ENCODE data around the gene NEUROG3.
A peak's percentile ranks its signal among the peaks of the same experiment; 100 is the strongest.

NEUROG3 gene, protein sequence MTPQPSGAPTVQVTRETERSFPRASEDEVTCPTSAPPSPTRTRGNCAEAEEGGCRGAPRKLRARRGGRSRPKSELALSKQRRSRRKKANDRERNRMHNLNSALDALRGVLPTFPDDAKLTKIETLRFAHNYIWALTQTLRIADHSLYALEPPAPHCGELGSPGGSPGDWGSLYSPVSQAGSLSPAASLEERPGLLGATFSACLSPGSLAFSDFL

DNA sequence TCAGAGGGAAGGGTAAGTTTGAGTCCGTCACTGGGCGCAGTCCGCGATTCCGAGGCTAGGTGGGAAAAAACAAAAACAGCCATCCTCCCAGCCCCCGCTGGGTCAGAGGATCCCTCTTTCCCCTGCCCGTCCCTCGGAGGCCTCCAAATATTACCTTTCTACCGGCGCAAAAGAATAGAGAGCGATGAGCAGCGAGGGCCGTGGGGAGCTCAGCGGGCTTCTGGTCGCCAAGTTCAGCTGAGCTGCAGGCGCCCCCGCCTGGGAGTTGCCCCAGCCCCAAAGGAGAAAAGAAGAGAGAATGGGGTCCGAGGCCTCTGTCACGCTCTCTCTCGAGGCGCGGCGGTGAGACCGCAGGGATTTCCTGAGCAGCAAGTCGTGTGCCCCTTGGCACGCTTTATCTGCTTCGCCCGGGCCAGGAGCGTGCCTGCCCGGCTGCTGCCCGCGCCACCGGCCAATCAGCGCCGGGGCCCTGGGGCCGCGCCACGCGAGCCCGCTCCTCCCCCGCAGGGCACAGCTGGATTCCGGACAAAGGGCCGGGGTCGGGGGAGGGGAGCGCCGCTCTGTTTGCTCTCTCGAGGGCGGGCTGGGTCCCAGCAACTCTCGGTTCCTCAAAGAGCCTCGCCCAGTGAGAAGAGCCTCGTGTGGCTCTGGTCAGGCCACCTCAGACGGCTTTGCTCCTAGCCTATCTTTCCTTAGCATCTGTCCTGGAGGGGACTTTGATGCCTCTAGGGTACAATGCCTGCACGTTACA lies at the start of gene NEUROG3:
Gene NEUROG3, minus strand, starts transcription at position 367 of the 751 bp plus-strand sequence. CDS start 379 bp downstream, outside the sequence.
- no peak for DNase-seq

DNA sequence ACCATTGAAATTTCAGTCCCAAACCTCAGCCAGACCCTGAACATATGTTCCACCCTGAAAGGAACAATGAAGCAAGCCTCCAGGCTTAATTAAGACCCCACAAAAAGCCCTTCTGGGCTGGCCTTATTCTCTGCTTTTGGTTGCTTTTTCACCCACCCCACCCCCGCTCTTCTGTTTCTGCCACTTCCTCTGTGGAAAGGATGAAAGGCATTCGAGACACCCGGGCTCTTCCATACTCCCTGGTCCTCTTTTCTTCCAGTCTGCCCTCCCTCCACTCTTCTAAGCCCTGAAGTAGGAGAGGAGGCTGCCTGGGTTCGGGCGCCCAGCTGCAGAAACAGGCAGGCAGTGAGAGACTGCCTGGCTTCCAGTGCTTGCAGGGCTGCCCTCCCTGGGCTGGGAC lies 47.4 kb upstream of the NEUROG3 start:
- no peak for DNase-seq

DNA sequence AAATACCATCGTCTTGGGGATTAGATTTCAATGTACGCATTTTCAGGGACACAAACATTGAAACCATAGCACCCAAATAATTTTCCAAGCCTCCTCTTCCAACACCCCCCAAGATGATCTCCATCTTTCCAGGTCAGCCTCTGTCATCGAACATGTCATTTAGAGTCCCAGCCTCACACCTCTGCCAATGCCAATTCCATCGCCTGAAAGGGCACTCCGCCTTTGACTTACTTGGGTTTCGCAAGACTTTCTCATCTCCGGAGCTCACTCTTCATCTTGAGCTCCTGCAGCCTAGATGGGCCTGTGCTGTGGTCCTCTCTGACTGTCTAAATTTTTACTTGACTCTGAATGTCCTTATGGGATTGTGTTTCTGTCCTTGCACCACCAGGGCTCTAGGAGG lies 46.4 kb upstream of the NEUROG3 start:
- DNase-seq = no peak

DNA sequence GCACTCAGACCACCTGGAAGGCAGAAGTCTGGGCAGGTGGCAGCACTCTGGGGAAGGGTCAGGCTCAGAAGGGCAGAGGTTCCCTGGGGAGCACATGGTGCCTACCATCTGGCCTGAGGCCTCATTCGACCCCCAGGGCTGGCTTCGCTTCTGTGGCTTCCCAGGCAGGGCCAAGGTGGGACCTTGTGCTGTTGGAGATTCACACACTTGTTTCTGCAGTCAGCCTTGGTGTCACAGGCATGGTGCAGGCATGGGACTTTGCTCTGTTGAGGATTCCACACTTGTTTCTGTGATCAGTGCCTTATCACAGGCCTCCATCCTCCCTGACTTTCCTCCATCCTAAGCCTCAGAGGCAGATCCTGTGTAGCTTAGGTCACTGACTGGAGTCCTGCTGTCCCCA lies 45.5 kb upstream of the NEUROG3 start:
- DNase-seq = no peak

DNA sequence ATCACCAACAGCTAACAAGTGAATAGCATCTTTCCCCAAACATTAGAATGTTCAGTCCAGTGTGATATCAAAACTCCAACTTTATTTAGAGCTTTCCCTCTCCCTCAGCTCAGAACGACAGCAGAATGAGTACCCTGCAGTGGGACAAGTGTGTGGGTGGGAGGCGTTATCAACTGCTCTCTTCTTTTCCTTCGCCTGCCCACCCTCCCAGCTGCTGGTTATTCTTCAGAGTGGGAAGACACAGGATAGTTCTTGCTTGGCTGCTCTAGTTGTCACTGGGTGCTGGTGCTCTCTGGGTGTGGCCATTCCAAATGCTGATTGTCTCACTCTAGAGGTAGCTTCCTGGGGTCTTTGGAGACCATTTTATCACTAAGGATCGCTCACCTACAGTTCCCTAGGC lies 43.1 kb upstream of the NEUROG3 start:
- DNase-seq = no peak

DNA sequence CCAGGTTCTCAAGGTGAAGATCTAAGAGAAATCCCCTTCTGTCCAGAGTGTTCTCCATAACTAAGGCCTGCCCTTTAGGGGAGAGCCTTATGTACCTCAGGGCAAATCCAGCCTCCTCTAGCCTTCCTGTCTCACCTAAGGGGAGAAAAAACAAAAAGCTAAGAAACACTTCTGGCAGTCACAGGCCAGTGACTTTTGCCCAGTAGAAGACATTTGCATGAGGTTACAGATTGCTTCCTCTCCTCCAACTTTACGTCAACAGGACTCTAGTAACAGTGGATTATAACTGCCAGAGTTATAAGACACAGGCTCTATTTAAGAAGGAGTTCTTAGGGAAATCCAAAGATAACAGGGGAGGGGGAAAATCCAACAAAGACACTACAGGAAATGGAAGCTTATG lies 40.9 kb upstream of the NEUROG3 start:
- DNase-seq = no peak

DNA sequence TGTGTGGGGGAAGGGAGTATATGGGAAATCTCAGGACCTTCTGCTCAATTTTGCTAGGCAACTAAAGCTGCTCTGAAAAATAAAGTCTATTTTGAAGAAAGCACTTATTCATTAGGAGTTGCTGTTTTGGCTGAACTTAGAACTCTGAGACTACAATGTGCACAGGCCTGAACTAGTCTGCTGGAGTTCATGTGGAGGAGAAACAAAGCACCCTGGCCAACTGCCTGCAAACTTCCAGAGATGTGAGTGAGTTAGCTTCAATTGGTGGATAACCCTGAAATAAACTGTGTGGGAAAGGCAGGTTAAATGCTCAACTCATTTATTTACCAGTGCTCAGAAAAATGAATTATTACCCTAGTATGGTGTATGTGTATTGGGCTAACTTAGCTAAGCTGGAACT lies 39.5 kb upstream of the NEUROG3 start:
- no peak for DNase-seq

DNA sequence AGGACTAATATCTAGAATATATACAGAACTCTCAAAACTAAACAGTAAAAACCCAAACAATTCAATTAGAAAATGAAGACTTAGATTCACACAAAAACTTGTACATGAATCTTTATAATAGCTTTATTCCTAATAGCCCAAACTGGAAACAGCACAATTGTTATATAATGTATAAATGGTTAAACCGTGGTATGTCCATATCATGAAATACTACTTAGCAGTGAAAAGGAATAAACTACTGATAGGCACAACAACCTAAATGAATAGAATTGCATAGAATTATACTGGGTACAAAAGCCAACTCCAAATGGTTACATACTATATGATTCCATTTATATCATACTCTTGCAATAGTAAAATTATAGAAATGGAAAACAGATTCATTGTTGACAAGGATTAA lies 35.9 kb upstream of the NEUROG3 start:
- no peak for DNase-seq

DNA sequence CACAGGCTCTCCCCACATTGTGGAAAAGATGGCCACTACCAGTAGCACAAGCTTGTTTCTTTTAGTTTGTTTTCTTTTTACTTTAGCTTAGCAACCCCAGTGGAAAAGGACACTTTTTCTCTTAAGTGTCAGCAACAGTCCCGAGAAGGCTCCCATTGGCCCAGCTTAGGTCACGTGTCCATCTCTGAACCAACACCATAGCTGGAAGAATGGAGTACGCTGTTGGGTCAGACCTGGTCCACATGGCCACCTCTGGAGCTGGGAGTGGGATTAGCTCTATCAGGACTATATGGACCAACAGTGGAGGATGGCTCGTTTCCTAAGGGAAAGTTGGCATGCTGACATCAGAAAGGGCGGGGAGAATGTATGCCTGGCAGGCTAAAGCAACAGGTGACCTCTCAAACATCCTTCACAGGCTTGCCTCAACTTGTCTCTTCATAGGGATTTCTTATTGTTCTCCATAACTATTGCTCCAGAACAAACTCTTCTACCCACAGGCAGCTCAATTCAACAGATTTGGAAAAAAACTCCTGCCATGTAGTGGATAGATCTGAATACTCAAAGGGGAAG lies 27.6 kb upstream of the NEUROG3 start:
- DNase-seq = no peak

DNA sequence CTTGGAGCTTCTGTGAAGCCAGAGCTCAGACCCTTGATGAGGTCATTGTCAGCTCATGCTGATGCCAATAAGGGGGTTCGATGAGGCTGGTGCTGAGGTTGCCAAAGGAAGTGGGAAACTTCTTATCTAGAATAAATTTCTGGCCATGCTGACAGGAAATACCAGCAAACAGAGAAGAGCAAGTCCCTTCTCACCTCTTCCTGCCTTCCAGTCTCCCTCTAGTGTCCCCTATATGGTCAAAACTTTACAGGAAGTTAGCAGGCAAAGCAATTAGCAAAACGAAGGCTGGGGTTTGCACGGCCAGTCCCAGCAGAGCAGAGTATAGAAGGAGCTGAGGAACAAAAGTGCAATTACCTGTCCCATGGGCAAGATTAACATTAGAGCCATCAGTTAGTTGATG lies 15.1 kb upstream of the NEUROG3 start:
- DNase-seq = no peak

DNA sequence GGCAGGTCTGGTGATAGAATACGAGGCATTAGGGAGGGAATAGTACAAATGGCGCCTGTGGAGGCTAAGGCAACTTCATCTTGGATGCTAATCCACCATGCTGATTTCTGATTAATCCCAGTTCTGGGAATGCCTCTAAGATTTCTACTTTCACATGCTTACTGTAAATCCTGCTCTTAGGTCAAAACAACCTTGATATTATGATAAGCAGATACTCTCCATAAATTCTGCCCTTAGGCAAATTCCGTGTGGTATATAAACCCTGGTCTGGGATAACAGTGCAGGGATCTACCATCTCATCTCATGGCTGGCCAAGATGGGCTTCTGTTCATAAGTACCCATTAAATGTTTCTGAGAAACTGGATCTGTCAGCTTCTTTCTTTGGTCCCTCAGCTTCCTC lies 11.4 kb upstream of the NEUROG3 start:
- DNase-seq = no peak

DNA sequence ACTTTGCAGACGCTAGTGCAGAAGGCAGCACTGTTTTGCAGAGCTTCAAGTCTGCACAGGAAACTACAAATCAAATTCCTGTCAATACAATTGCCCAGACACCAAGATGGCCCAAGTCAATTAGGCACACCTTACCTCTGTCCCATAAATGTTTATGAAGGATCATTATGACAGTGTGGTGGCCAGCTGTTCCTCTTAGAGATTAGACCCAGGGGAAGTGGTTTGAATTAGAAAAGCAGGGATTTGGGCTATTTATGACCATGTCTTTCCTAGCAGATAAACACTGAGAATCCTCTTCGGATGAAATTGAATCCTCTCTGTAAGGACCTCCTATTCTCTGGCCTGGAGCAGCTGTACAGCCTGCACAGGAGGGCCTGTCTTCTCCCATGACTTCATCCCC lies 9.9 kb upstream of the NEUROG3 start:
- no peak for DNase-seq

DNA sequence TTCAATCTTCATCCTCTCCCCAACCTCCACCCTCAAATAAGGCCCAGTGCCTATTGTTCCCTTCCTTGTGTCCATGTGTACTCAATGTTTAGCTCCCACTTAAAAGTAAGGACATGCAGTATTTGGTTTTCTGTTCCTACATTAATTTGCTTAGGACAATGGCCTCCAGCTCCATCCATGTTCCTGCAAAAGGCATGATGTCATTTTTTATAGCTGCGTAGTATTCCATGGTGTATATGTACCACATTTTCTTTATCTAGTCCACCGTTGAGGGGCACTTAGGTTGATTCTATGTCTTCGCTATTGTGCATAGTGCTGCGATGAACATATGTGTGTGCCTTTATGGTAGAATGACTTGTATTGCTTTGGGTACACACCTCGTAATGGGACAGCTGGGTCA lies 7.2 kb upstream of the NEUROG3 start:
- no peak for DNase-seq

DNA sequence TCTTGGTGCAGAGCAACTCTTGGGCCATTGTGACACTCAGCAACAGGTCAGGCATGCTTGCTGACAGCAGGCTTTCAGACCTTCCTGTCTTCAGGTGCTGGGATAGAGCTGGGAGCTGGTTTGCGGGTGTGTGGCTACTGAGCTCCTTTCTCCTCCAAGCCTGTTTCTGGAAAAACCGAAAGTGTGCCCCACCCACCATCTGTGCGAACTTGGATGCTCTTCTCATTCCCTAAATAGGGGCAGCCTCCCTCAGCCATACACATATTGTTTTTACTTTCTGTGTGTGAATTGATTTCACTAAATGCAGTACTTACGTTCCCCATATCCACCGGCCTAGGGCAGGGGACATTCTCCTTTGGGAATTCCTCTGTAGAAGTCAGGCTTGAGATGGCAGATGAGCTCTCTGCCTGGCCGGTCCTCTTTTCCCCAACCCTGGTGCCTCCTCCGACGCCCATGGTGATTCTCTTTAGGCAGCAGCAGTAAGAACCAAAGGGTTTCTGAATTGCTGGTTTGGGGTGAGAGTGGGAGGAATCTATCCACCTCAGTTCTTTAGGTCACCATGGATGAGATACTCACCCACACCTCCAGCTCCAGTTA lies 6.3 kb upstream of the NEUROG3 start:
- DNase-seq = no peak

DNA sequence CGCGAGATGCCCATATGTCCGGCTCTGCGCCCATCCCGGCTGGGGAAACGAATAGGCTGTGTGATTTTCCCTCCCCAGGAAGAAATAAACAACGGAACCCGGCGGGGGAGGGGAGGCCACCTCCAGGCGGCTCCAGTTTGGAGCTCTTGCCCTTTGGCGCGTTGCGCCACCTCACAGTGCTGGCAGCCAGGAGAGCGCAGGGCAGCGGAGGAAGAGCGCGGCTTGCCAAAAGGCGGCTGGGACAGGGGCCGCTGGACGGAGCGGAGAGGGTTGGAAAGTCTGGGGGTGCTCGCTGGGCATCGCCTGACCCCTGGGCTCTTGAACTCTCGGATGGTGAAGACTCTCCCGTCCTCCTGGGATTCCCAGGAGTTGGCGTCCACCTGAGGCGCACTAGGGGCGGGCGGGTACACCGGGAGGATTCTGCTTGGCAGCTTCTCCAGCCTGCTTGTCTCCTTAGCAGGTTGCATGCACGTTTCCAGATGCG lies 5.3 kb upstream of the NEUROG3 start:
- DNase-seq = no peak

DNA sequence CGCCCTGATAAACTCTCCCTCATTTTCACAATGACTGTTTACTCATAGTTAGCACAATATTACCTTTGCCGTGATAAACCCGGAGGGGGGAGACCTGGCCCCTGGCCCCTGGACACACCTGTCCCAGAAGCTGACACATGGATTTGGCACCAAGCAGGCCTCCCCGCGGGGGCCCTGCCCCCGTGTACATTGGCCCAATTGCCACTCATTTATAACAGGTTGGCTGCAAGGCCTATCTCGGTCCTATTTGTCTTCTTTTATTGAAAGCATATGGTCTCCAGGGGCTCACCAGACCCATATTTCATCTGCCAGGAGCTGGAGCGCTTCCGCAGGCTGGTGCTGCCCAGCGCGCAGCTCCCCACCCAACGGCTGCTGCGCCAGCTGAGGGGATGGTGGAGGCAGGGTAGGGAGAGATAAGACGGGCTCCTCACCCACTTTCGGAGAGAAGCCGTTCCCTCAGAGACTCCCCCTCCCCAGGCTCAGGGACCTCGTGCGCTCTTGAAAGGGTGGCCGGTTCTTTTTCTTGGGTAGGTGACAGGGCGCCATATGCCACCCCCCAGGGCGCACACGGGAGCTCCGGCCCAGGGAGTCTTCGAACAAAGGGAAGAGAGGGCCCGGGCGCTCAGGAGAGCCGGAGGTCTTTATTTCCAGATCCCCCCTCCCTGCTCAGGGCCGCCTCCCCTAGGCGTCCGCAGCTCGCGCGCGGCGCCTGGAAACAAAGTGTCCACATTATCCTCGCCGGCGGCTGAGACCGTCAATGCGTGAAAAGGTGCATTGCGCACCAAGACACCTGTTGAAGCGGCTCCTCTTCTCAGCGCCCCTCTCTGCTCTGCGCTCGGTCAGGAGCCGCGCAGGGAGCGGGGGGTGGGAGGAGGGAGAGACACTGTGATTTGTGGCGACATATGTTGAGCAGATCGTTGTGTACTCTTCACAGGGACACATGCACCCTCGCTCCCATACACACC lies 4.3 kb upstream of the NEUROG3 start:
- DNase-seq = no peak

DNA sequence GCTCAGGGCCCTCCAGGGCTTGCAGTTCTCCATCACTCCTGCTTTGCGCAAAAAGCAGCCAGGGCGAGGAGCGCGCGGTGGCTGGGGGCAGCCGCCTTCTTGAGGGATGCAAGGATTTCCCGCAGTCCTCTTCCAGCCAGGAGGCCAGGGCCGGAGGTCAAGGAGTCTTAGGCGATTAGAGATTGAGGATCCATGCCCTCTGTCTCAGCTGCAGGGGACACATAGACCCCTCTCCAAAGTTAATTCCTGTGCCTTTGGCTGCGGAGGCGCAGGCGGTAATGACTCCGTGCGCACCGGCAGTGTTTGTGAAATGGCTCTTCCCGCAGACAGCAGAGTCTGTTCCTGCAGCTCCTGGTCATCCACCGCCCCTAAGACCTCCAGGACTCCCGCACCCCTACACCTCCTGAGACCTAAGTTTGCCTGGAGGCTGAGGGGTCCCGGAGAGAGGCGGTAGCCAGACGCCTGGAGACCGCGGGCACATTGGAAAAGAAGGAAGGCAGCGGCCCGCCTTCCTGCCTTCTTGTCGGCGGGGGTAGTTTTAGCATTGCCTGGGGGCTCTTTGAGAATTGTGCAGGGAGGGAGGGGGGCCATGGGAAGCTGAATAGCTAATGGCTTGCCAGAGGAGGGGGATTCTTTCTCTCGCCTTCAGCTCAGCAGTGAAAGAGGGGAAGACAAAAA lies 3.3 kb upstream of the NEUROG3 start:
- no peak for DNase-seq

DNA sequence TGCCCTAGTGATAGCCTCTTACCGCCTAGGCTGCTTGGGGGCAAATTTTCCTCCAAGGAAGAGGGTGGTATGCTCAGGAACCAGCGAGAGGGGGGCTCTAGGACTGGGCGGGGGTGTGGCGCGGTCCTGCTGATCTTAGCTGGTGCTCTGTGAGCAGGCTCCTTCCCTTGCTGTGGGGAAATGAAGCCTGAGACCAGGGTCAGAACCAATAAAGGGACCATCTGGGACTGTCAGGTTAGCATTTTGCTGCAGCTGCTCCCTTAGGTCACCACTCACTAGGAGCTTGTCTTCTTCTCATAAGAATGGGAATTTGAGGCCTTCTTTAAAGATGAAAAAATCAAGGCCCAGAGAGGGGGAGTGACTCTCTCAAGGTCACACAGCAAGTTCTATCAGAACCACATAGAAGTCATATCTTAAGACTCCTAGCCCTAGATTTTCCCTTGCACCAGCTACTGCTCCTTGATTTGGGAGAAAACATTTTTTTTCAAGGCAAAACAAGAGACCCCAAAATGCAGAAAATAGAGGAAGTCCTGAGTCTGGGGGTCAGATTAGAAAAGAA lies 2.0 kb upstream of the NEUROG3 start:
- DNase-seq = no peak

DNA sequence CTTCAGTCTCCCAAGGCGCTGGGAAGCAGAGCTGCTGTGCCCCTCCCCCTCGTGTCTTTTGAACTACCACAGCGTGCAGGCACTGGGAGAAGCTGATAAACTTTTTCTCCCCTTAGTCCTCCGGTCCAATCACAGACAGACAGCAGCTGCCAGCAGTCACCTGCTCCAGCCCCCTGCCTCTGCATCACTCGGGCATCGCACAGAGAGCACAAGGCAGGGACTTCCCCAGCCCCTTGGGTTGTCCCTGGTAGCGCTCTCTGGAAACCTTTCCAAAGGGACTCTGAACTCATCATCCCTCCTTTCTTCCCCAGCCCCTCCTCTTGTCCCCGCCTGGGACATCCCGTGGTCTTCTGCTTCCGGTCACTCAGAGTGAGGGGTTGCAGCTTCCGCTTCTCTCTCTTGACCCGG lies 1.4 kb upstream of the NEUROG3 start:
- DNase-seq = no peak

DNA sequence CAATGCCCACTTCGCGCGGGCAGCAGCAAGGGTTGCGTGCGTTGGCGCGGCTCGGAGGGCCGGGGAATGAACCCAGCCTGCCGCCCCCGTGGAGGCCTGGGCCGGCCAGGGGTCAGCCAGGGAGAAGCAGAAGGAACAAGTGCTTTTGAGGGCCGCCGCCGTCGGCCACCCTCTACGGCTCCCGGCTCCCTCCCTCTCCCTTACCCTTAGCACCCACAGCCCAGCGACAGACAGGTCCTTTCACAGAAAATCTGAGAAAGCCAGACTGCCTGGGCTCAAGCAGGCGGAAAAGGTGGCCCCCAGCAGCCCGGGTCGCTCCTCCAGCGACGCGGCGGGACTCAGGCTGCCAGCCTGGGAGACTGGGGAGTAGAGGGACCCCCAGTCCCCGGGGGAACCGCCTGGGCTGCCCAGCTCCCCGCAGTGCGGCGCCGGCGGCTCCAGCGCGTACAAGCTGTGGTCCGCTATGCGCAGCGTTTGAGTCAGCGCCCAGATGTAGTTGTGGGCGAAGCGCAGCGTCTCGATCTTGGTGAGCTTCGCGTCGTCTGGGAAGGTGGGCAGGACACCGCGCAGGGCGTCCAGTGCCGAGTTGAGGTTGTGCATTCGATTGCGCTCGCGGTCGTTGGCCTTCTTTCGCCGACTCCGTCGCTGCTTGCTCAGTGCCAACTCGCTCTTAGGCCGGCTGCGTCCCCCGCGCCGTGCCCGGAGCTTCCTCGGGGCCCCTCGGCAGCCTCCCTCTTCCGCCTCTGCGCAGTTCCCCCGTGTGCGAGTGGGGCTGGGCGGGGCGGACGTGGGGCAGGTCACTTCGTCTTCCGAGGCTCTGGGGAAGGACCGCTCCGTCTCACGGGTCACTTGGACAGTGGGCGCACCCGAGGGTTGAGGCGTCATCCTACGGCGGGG lies 815 bp downstream of the NEUROG3 start:
- peak; percentile 60 for DNase-seq
